NCI-H510A (cell line): ENCODE results near the gene C3orf18.

ENCODE experiments used
- DNase-seq: peaks from one replicate; lab custom pipeline; 2025; lab: John Stamatoyannopoulos, UW

C3orf18 gene

DNA sequence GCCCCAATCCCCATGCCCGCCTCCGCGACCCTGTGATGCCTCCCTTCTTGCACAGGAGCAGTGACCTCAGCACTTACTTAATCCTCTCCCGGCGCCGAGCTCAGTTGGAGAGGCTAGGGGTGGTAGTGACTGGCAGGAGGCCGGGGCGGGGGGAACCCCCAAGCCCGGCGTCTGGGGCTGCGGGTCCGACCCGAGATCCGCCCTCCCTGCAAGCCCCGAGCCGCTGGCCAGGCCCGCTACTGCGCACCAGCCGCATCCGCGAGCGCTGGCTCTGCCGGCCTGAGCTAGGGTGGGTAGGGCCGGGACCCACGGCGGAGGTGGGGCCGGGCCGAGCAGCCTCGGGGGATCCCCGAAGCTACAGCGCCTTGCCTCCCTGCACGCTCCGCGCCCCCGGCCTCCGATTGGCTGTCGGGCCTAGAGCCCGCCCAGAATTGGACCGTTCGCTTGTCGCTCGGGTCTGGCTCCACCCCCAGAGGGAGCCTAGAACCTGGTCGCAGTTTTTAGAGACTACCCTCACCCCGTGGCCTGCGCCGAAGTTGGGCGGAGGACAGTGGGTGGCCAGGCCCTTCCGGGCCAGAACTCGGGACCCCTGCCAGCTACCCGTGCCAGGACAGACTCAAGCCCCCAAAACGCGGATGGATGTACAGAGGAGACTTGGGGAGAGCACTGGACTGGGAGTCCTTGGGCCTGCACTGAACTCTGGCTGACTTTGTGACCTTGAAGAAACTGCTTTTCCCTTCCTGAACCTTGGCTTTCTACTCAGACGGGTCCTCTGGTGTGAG is at the start of gene C3orf18:
Gene C3orf18 (minus strand): TSS at position 362 of the 782 bp plus-strand sequence. CDS start 2,048 bp downstream, outside the sequence.
- DNase-seq = peak; percentile 66

DNA sequence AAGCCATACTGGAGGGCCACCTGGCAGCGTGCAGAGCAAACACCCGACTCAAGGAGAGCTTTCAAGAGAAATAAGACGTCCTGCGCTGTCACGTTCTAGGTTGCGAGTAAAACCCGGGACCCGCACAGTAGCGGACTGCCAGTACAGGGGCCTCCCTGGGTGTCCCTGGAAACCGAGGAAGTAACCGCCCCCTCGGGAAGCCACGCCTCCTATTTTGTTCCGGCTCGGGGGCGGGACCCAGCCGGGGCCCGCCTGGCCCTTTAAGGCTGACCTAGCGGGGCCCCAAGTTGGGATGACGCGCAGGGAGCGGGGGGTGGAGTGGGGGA is 49.2 kb upstream of the C3orf18 start:
- DNase-seq = peak; percentile 73

DNA sequence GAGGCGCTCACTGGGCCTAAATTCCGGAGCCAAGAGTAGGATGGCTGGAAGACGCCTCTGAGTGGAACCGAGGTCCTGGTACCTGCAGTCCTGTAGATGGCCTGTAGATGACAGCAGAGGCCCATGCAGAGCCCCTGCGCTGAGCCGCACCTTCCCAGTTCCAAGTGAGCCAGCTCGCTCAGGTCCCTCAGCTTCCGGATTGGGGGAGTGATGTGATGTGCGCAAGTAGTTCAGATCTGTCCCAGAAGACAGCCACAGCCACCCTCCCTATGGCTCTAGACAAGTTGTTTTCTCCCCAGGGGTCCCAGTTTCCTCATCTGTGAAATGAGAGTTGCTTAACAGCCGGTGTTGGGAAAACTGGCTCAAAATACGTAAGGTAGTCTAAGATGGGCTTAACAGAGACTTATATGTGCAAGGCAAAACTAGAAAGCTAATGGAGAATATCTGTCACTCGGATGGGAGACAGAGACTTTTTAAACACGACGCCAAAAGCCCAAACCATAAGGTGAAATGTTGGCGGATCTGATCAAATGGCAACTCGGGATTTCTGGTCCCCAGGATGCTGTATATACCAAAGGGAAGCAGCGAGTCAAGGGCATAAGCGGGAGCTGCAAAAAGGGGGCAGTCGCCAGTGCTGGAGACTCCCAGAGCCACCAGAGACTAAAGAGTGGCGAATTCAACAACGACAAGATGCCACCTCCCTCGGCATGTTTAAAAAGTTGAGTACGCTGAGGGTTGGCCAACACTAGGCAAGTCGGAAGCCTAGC is 48.6 kb upstream of the C3orf18 start:
- DNase-seq = peak; percentile 64

DNA sequence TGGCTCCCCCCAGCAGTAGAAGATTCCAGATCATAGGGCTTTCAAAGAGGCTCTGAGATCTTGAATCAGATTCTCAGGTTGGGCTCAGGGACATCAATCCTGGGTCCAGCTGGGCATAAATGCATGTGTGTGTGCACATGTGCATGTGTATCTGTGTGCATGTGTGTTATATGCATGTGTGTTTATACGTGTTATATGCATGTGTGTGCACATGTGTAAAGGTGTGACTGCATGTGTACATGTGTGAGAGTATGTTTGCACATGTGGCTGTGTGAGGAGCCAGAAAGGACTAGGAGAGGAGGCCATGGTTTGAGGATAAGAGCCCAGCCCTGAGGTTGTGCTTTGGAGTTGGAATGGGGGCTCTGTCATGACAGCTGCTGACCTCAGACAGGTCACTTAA is 47.6 kb upstream of the C3orf18 start:
- no peak for DNase-seq

DNA sequence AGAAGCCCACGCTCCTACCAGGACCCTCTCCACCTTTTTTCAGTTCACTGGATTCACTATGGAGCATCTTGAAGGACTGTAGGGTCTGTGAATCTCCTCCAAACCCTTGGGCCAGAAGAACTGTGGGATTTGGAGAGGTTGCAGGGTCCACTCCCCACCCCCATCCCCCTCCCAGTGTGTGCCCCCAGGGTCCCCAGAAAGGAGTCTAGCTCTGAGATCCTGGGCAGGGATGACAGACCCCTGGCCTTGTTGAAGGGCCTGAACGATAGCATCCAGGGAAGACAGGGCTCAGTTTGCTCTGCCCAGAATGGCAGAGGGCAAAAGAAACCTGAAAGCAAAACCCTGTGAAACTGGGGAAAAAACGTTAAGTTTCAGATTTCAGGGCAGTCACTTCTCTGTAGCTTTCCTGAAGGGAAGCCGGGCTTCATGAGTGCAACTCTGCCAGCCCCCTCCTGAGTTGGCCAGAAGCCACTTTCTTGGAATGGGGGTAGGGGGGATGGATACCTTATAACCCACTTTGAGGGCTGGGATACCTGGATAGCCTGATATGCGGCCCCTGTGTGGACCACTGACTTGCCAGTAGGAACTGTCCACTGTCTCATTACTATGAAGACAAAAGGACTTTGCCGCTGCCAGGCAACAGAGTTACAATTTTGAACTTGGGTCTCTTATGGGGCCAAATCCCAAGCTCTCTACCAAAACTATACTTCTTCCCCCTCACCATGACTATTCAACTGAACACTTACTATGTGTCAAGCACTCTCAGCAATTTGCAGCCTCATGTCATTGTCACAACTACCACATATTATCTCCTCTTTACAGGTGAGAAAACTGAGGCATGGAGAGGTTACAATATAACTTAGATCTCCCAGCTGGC is 45.7 kb upstream of the C3orf18 start:
- DNase-seq = no peak

DNA sequence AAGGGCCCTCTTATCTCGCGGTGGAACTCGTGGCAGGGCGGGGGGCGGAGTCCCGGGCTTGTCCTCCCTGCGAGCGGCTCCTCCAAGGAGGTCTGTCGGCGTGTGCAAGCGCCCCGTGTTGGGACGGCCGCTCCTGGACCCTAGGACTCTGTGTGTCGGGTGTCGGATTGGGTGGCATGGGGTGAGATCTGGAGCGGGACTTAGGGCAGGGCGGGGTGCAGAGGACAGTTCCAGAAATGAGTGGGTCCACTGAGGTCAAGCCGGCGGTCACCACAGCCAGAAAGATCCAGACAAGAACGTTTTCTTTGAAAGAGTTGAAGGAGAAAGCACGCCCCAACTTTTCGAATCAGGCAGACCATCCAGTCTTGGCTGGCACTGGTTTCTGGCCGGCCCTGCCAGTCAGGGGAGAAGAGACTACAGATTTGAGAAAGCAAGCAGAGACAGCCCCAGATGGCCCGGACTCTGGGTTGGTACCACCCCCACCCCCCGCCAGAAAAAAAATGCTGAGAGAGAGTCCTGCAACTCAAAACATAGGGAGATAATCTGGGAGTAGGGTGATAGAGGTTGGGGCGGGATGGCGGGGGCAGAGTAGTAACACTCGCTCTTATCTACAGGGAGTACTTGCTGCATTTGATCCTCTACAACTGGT is 44.8 kb upstream of the C3orf18 start:
- DNase-seq = no peak

DNA sequence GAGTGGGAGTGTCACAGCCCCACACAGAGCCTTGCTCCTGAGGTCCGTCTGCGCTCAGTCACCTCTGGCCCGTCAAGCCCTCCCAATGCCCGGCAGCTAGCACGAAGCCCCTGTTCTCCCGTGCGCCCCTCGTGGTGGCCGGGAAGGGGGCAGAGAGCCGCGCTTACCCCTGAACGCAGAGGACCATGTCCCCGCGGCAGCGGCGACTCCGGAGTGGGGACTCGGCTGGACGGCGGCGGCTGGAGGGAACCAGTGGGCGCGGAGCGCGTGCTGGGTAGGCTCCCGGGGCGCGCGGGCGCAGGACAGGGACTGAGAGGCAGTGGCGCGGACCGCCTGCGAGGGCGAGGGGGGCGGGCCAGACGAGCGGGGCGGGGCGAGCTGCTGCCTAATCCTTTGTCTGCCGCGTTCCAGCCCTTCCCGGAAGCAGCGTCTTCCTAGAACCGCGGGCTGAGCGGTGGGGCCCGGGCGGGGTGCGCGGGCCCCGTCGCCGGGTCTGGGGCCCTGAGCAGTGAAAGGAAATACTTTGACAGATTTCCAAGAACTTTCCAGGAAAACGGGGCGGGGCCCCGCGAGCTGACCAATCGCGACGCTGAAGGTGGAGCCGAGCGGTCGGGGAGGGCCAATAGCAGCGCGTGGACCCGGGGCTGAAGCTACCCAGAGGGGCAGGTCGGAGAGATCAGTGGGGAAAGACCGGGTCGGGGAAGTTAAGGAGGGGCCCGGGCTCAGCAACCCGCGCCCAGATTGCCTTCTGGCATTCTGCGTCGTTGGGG is 44.1 kb upstream of the C3orf18 start, which contains the start of gene CISH:
Gene CISH (minus strand): TSS at position 311 of the 770 bp plus-strand sequence. CDS start 124 bp downstream, at position 187.
- DNase-seq = peak; percentile 87

DNA sequence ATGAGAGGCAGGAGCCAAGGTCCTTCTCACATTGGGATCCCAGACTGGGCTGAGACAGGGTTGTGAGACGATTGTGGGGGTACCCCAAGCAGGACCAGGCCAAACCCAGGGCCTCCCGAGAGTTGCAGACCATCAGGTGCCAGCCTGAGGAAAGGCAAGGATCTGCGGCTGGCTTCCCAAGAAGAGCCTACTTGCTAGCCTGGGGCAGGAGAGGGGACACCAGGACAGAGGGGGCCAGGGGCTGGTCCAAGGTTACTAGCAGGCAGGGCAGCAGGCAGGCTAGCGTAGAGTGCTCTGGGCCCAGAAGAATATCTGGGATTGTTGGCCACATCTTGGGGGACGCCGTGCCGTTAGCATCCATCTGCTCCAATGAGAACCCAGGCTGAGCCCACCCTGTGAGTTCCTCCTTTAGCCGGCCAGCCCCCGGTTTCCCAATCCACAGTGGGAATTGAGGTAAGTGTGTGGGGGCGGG is 43.5 kb upstream of the C3orf18 start:
- no peak for DNase-seq

DNA sequence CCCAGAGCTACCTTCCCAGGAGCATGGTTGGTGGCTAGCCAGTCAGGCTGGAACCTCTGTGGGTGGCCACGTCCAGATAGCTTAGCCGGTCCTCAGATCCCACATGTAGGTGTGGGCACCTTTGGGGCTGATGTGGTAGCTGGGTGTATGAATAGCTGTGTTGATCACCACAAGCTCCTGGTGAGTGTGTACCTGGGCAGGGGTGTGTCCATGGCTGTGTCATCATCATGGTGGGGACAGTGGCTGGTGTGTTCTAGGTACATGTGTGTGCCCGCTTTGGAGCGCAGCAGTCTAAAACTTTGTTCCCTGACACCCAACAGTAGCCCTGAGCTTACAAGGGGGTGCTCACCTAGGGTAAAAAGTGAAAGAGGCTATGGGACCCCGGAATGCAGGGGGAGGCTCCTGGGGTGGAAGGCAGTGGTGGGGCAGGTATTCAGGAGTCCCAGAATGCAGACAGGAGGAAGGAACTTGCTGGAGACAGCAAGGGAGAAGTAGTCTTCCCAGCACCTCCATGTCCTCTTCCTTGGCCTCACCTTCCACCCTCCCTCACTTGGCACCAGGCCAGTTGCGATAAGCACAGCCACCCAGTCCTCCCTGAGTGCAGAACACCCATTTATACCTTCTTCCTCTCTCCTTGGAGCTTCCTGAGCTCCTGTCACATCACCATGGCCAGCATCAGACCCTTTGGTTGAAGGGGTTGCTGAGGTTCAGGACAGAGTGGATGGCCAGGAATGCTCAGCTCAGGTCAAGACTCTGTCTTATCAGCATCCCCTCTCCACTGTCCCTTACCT is 42.8 kb upstream of the C3orf18 start:
- no peak for DNase-seq

DNA sequence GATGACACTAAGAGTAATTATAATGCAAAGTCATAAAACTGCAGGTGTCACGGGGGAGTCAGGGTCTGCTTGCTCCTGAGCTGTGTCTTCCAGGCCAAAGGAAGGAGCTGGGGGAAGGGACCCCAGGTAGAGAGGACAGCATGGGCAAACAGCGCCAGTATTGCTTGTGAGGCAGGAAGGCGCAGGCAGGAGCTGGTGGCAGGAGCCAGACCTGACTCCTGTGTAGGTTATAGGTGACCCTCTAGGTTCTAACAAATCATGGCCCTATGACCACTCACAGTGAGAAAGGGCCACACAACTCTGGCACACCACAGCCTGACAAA is 42.2 kb upstream of the C3orf18 start:
- DNase-seq = no peak

DNA sequence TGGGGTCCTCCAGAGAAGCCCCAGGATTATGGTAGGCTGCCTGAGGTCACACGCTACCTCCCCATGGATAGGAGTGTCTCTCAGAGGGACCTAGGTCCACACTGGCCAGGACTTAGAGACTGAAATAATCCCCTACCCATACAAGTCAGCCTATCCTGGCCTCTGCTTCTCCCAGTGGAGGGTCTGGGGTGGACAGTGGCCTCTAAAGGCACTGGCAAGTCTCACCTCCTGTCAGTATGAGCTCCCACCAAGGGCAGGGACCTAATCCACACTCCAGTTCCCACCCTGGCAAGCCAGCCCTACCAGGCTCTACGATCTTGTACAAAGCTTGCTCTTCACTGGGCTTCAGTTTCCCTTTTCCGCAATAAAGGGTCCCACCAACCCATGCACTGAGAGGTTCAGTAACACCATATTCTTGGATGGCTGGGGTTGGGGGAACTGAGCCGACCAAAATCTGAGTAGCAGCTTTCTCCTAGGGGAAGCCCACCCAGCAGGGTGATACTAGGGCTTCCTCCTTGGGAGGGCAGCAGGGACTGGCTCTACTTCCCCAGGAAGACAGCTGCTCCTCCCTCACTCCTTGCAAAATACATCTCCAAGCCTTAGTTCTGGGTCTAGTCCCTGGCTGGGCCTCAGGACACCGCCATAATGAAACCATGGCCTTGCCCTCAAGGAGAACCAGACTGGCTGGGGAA is 41.7 kb upstream of the C3orf18 start:
- DNase-seq = no peak

DNA sequence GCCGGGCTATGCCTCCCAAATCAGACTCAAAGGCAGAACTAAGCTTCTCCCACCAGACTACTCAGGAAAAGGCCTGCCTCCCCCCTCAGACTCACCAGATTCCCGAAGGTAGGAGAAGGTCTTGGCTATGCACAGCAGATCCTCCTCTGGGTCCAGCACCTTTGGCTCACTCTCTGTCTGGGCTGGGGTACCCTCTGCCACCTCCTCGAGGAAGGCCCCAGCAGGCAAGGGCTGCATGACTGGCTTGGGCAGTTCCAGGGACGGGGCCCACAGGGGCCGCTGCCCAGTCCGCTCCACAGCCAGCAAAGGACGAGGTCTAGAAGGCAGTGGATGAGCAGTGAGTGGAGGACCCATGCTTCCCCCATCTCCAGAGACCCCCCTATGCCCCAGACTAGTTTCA is 40.7 kb upstream of the C3orf18 start:
- DNase-seq = no peak

DNA sequence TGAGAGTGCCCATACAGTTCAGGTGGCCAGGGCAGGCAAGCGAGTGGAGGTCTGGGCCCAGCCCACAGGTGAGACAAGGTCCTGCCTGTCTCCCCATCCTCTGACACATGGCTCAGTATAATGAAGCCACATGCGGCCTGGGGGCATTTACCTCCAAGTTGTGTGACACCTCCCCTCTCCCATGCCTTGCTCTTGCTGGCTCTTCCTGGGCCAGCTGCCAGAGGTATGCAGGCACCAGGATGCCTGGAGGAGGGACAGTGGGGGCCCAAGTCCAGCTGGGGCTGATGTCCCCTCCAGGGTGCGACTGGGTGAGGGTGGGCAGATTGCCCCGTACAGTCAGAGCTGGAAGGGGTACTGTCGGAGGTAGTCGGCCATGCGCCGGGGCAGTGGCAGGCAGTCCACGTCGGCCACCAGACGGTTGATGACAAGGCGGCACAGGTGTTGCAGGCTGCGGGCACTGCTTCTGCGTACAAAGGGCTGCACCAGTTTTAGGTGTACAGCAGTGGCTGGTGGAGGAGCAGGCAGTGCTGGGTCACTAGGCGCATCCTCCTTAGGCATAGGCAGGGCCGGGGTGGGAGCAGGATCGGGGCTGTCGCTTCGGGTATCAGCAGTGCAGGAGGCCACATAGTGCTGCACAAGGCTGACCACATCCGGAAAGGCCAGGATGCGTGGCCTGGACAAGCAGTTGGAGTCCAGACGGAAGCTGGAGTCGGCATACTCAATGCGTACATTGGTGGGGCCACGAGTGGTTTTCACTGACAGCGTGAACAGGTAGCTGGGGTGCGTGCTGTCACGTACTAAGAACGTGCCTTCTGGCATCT is 39.9 kb upstream of the C3orf18 start:
- DNase-seq = no peak

DNA sequence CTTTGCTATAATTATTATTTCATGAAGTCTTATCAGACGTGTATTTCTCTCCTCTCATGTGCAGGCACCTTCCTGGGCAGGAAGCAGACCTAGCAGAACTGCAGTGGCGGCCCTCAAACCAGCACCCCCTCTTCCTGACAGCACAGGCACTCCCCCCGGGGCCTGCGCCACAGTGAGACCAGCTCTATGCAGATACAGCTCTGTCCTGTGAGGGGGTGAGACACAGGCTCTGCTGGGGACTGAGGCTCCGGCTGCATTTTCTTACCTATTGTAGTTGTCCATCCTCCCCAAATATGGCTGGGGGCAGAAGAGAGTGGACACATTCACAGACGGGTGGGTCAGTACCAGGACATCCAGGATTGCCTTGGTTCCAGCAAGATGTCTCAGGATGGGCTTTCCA is 39.0 kb upstream of the C3orf18 start:
- no peak for DNase-seq

DNA sequence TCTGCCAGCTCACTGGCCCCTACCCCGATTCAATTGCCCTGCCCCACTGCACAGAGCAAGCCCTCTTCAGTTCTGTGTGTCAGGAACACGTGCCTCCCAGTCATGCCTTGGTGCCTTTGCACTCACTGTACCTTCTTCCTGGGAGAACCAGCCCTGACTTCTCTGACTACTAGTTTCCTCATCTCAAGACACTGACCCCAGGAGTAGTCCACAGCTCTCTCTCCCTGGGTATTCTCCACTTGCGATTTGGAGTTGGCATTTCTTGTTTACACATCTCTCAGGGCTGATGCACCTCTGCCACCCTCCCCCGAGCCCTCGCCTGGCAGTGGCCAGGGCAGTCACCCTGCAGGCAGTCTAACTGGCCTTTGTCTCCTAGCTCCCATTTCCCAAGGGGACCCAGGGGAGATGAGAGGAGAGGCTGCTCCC is 38.4 kb upstream of the C3orf18 start:
- no peak for DNase-seq

DNA sequence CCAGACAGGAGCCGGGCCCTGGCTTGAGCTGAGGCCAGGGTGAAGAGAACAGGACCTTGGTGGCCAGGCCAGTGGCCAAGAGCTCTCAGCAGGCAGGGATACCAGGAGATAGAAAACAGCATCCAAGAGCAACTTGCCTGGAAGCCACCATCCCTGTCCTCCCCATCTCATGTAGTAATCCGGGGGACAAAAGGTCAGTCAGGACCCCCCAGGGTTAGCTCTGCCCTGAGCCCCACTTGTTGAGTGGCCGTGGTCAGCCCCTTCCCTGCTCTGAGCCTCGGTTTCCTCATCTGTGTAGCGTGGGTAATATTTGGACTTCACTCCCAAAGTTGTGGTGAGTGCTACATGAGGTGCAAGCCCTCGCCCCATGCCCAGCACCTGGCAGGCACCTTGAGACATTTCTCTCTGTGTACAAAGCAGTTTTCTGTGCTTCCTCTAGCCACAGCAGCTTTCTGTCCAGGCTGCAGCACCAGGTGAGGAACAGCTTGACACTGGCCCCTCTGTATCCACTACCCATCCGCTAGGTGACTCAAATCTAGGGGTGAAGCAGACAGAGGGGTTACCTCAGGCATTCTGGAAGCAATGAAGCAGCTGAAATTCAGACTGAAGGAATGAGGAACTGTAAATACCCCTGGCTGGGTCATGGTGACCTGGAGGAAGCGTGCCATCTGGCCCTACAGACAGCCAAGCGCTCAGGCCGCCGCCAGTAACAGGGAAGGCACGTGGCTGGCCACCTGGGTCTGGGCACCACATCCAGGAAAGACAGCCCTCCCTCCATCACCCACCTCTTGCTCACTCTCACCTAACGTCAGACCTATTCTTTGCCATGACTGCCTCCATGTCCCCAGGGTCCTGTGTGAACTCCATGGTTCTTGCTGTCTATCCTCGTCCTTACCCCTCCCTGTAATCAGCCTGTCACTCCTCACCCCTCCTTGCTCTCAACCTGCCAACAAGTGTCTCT is 37.4 kb upstream of the C3orf18 start:
- no peak for DNase-seq

DNA sequence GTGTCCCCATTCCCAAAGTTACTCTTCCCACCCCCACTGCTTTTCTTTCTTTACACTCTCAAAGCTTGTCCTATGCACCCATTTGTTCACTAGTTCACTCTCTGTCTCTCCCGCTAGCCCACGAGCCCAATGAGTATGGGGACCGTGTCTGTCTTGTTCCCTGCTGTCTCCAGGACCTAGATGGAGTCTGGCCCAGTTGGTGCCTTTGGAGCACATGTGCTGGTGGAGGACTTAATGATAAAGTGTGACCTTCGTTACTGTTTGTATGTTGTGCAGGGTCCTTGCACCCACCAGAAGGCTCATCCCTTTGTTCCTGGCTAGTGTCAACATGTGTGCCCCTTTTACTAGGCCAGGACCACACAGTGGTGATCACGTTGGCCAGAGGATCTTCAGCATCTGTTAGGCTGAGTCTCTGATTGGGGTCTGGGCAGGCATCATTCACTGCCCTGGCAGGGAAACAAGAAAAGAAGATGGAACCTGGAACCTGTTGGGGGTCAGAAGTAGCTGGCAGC is 36.6 kb upstream of the C3orf18 start:
- no peak for DNase-seq
